Stimulated activated CD4-positive, alpha-beta T cell treated with anti-CD3 and anti-CD28 coated beads, Interleukin-4, amount 100 ng/mL, for 1 hour (primary cell): ENCODE data around the gene ACSL4.
"Not testable (repeated sequence)": the region's sequence is repeated elsewhere in the genome, so short reads cannot be mapped to it uniquely, and the experiment has no call there.

Experiments used
- DNase-seq: peaks from one replicate; pipeline ENCODE4 v3.0.0-alpha.2; 2020

ACSL4 gene

GRCh38 chrX:109660435-109661143 lies 72.5 kb downstream of the ACSL4 start:
- no peak for DNase-seq

- no peak for DNase-seq
These were observed 74.7 kb downstream of the ACSL4 start for GRCh38 chrX:109658391-109658790.

- not testable (repeated sequence) for DNase-seq
These were observed 75.7 kb downstream of the ACSL4 start for GRCh38 chrX:109657364-109657763.

- no peak for DNase-seq
These were observed 76.3 kb downstream of the ACSL4 start for GRCh38 chrX:109656774-109657173.

GRCh38 chrX:109655502-109656201 lies 77.4 kb downstream of the ACSL4 start:
- no peak for DNase-seq

GRCh38 chrX:109654516-109655109 lies 78.4 kb downstream of the ACSL4 start:
- no peak for DNase-seq

GRCh38 chrX:109644671-109645070 lies 88.4 kb downstream of the ACSL4 start:
- not testable (repeated sequence) for DNase-seq

GRCh38 chrX:109643687-109644086 lies 89.4 kb downstream of the ACSL4 start:
- DNase-seq: no peak

- DNase-seq: no peak
These were observed 94.9 kb downstream of the ACSL4 start for GRCh38 chrX:109638158-109638557.

GRCh38 chrX:109637477-109637876 lies 95.6 kb downstream of the ACSL4 start:
- DNase-seq: not testable (repeated sequence)

- no peak for DNase-seq
These were observed 97.9 kb downstream of the ACSL4 start for GRCh38 chrX:109635146-109635545.

GRCh38 chrX:109632906-109633504 lies 100.1 kb downstream of the ACSL4 start:
- no peak for DNase-seq

GRCh38 chrX:109629310-109629709 lies 103.7 kb downstream of the ACSL4 start:
- DNase-seq: no peak

- no peak for DNase-seq
These were observed 106.4 kb downstream of the ACSL4 start for GRCh38 chrX:109626637-109627036.

- no peak for DNase-seq
These were observed 108.1 kb downstream of the ACSL4 start, which contains the start of gene KCNE5 for GRCh38 chrX:109624641-109625616. TSS of gene KCNE5 (minus strand) at chrX:109625172. CDS start at chrX:109625020, 152 bp downstream.

GRCh38 chrX:109623997-109624396 lies 109.1 kb downstream of the ACSL4 start:
- no peak for DNase-seq

- no peak for DNase-seq
These were observed 110.8 kb downstream of the ACSL4 start for GRCh38 chrX:109622270-109622669.

- DNase-seq: no peak
These were observed 113.3 kb downstream of the ACSL4 start for GRCh38 chrX:109619771-109620170.

GRCh38 chrX:109614951-109615350 lies 118.1 kb downstream of the ACSL4 start:
- DNase-seq: no peak

- no peak for DNase-seq
These were observed 131.6 kb downstream of the ACSL4 start for GRCh38 chrX:109601486-109601885.

GRCh38 chrX:109600237-109600651 lies 132.8 kb downstream of the ACSL4 start:
- DNase-seq: no peak

GRCh38 chrX:109596015-109596414 lies 137.0 kb downstream of the ACSL4 start:
- DNase-seq: no peak
